IPS-NIHi11 (cell line): ENCODE results near the gene HOXA3.

ENCODE experiments used
- DNase-seq: peaks from one replicate; pipeline ENCODE4 v3.0.0; 2012; ENCODE audit warnings: mixed read lengths, low spot score

HOXA3 gene

DNA sequence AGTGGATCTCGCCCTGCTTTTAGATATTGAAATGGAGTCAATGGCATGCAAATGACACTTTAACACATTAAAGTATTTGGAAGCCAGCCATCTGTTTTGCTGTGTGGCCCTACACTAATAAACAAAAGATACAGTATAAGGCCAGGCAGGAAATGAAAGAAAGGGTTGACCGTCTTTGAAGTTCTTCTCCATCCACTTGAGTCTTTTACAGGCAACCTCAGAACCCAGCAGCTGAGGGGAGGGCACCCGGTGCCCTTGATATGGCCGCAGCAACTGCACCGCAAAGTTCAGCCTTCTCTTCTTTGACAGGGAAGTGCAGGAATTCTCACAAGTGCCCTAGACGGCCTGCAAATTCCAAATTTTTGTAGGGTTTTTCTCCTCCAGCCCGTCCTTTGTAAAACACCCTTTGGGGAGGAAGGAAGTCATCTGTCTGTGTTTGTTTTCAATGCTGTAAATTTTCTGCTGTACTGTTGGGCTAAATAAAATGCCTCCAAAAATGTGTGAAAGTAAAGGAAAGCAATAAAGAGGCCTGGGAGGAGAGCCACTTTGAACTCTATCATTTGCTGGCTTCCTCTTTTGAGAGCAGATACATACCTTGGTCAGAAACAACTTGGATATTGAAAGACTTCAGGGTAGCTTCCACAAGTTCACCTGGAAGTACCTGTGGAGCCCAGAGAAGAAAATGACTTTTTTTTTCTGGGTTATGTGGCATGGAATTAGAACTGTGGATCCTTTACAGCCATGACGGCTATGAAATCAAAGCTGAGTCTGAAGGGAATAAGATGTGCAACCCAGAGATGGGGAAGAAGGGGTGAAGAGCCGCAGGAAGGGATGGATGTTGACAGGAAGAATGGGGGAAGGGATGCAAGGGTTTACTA, 60.2 kb downstream of the HOXA3 start:
- no peak for DNase-seq

DNA sequence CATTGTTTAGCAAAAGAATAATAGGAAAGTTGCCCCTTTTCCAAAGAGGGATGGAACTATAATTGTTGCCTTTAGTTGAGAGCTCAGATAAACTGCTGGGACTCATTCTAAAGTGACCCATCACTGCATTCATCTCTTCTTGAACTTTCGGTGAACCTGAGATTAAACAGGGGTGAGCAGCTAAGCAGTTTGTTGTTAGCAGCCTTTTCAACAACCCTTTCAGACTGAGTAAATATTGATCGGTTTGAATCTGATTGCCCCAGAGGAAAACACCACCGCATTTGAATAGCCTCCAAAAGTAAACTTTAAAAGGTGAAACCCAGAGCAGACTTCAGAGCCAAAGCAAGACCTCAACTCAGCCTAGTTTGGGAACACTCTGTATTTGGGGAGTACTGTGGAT, 61.3 kb downstream of the HOXA3 start:
- DNase-seq = no peak

DNA sequence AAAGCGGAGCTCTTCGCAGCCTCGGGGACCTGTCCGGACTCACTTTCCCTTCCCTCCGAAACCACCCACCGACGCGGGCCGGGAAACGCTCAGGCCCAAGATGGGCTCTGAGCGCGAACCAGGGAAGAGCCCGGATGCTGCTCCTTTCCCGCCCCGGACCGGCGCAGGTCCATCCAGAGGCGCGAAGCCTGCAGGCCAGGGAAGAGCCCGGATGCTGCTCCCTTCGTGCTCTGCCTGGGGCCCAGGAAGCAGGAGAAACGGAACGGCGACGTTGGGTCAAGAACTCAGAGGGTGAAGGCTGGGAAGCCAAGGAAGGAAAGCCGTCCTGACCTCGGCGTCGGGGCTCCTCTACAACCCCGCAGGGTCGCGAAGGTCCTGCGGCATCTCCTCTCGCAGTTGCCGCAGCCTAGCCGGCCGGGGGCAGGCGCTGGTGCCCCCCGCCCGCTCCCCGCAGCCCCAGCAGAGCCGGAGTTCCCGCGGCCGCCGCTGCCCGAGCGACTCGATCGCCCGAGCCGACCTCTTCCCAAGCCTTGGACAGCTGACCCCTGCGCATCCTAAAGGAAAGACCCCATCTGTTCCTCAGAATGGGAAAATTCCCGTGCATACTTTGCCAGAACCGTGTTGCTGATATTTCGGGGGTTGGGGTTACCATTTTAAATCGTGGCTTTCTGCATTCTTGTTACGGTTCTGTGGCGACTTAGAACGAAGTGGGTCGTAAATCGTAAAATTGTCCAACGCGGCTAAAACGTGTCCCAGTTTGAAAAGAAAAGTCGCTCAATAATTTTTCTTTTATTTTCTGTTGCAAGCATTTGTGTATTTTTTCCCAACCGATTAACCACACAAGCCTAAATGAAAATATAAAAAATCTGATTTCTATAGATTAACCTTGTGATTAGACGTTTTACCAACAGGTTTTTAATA, 64.1 kb downstream of the HOXA3 start:
- no peak for DNase-seq

DNA sequence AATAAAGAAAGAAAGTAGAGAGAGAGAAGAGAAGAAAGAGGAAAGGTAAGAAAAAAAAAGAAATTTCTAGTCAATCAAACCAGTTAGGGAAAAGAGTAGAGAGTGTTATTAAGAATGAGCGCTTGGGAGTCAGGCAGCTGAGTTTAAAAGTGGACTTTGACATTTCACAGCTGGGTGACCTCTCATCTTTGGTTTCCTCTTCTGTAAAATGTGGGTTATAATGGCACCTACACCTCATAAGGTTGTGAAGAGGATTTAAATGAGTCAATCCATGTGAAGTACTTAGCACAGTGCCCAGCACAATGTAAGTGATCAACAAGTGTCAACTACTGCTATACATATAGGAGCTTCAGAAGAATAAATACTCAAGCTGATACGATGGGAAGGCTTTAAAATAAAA, 68.7 kb downstream of the HOXA3 start:
- no peak for DNase-seq

DNA sequence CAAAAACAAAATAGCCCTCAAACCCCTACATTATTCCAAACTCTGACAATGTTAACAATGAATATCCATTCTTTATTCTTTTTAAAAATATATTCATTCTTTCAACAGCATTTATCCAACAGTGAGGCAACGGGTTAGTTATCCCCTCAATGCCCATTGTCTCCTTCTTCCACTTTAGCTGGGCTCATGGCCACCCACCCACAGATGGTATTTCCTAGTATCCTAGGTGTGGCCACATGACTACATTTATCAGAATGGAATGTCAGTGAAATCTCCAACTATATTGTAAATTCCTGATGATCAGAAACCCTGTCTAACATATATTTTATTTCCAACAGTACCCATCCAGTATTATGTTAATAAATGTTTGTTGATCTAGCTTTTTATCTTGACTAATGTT, 70.2 kb downstream of the HOXA3 start:
- no peak for DNase-seq

DNA sequence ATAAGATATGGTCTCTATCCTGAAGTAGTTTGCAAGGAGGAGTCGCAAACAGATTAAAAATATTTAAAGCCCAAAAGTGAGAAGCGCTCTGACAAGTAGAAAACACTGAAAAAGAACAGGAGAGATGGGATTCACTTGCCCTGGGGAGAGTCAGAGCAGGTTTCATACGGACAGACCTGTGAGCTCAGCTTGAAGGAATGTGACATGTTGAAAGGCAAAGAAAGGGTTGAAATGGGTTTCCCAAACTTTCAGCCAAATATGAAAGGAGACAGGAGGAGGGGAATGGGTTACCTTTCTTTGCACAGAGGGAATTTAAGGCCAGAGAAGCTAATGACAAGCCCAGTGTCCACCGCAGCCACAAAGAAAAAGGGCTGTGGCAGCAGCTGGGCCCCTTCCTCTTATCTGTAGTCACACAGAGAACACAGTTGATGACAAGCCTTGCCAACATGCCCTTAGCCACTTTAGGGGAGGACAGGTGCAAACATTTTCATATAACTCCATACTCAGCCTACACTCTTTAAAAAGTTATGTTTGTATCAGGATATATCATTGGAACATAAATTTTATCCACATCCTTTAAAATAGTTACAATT, 71.4 kb downstream of the HOXA3 start:
- DNase-seq = no peak

DNA sequence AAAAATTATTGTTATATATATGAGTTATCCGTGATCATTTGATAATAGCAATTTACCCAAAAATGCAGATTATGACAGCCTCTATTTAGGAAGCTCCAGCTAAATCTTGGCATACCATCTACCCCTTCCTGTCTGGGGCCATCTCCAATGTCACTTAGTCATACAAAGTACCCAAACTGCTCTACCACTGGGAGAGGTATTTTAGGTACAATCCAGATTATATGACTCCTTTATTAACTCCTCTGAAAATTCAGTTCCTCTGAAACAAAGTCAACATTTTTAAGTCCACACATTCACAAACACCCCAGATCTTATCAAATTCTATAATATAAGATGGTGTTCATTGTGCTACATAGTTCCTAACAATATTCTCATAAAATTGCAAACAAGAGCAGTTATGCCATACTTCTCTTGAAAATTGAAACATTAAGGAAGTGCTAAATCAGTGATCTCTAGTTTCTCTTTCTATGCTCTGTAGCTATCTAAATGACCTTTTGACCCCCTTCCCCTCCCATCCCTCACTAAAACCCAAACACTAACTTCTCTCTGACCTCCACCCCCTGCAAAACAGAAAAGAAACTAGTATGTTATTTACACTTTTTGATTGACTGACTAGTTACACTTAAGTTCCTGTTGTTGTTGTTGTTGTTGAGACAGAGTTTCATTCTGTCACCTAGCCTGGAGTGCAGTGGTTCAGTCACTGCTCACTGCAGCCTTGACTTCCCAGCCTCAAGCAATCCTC, 73.0 kb downstream of the HOXA3 start:
- DNase-seq = no peak

DNA sequence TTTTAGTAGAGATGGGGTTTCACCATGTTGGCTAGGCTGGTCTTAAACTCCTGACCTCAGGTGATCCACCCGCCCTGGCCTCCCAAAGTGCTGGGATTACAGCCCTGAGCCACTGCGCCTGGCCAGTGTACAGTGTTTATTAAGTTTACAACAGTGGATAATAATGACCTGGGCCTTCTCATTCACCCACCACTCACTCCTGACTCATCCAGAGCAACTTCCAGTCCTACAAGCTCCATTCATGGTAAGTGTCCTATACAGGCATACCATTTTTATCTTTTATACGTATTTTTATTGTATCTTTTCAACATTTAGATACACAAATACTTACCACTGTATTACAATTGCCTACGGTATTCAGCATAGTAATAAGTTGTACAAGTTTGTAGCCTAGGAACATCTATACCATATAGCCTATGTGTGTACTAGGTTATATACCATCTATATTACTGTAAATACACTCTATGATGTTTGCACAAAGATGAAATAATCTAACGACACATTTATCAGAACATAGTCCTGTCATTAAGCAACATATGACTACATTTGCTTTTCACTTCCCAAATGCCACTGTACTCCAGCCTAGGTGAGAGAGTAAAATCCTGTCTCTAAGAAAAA, 73.7 kb downstream of the HOXA3 start:
- DNase-seq = no peak

DNA sequence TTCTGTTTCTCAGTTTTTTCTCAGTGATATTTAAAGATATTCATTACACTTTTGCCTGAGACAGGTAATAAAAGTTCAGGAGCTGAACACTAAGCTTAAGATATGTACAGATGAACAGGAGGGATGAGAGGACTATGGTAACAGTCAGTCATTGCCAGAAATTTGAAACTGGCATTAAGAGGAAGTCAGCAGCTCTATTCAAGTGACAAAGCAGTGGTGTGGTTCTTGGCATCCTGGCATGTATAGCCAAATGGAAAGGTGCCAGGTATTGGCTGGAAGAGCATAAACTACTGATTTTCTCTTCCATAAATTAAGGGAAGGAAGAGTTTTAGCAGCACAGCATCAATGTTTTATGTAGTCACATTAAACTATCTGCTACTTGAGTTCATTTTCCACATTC, 79.3 kb downstream of the HOXA3 start:
- DNase-seq = no peak

DNA sequence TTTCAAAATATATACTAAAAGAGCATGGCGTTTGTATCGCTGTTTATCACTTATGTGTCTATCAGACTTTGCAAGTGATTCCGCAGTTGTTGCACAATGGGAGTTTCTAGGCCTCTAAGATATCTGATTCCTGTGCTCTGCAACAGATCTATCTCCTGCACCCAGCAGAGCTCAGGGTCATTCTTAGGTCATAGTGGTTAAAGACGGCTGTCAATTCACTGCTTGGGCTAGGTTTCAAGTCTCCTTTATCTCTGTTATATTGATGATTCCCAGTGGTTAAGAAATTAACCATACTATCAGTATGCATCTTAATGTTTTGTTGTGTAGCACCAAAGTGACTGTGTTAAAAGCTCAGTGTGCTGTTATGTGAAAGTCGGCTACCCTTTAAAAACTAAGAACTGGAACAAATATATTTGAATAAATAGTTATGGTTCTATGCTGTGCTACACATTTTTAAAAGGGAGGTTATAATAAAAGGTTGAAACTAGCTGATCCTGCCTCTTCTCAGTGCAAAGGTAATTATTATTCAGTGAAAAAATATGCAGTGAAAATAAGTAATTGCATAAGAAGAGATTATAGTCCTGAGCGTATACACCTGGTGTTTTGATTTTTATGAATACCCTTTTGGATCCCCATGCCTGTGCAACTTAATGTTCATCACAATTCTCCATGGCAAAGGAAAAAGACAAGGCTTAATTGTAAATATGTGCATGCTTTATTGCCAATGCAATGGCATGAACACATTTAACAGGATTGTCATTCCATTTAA, 80.6 kb downstream of the HOXA3 start:
- DNase-seq = no peak

DNA sequence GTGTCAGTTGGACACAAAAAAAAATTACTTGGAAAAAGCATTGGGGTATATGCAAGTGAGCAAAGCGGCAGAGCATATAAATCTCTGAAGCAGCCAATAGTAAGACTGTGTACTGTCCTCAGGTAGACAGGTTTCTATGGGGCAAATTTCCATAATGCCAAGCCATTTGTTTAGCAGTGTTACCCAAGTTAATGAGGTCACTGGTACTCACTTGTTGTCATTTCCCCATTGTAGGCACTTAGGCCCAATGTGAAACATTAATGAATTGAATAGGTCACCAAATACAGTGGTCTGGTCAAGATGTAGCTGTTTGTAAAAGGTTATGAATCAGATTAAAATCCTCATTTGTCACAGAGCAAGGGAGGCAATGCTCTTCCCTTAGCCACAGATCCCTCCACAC, 84.1 kb downstream of the HOXA3 start:
- no peak for DNase-seq

DNA sequence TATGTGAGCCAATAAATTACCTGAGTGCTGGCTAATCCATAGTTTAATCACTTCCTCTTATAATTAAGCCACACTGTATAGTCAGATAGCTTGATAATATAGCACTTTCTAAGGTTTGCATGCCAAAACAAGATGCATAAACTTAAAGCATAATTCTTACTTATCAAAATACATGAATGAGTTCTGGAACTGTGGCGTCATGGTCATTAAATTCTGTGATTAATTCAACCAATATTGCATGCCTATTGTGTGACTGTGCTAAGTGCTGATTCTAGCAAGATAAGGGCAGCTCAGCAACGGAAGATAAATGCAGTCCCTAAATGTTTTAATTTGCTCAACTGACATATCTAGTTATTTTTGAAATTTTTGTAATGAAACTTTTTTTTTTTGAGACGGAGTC, 86.2 kb downstream of the HOXA3 start:
- no peak for DNase-seq

DNA sequence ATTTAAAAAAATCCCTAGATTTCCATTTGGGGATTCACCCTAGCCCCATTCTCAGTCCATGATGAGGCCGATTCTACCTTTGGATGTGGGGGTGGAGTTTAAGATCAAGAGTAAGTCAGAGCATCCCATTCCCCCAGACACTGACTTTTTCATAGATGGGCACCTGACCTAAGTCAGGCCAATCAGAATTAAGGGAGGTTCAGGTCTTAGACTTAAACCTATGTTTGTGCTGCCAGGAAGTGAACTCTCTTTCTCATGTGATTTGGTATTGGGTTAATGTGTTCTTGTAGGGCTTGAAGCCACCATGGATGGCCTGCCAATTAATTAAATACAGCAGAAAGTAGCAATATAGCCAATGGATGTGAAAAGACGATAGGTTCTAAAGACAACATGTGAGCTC, 86.7 kb downstream of the HOXA3 start:
- DNase-seq = no peak

DNA sequence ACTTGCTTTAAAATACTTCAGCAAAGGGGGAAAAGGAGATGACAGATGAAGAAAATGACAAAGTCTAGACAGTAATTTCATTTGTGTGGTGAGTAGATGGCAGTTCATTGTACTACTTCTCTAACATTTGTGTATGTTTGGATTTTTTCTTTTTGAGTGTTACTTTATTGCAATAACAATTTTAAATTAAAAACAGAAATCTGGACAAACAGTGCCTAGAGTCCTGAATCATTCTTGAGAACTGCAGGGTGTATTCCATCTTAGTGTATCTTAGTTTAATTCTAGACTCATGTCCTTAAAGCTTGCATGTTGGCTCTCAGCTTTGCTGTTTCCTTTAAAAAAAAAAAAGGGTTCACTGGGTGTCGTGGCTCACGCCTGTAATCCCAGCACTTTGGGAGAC, 87.7 kb downstream of the HOXA3 start:
- no peak for DNase-seq

DNA sequence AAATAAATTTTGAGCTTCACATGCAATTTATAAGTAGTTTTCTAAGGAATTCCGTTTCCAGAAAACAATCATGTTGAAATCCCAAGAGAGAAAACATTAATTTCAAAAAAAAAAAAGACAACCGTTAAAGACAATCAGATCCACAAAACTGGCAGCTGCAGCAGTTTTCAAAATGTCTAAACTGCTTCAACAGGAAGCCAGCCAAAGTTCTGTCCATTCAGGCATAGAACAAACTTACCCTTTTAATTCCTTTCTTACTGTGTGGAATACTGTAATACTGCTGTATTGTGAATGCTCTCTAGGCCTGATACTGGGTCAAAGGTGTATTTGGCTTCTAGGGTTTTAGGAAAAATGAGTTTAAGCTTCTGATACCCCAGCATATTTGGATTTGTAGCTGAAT, 88.2 kb downstream of the HOXA3 start:
- no peak for DNase-seq

DNA sequence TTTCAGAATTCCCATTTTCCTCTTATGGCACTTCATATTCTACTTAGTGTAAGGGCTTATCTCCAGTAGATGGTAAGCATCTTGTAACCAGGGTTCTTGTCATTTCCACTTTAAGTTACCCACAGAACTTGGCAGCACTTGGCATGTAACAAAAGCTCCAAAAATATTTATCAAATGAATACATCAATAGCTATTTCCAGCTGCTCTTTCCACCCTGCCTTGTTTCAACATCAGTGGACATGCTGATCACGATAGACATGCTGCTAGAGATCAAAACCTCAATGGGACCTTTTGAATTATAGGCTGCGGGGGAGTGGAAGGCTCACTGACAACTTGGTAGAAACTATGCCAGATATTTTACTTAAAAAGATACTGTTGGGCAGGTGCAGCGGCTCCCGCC, 89.4 kb downstream of the HOXA3 start:
- DNase-seq = no peak
